GM18861 (cell line): ENCODE data around the gene MRGPRD.

Experiments
- ATAC-seq: cut with Tn5 transposase; IDR thresholded peaks from one replicate; pipeline ENCODE4 v1.9.1; 2021; ENCODE audit not compliant: unreplicated experiment

The MRGPRD gene

GRCh38 chr11:68970921-68971636, 9.7 kb downstream of the MRGPRD start:
- ATAC-seq = no peak

GRCh38 chr11:68969386-68969785, 11.4 kb downstream of the MRGPRD start:
- ATAC-seq = no peak

GRCh38 chr11:68968306-68969250, 12.2 kb downstream of the MRGPRD start:
- no peak for ATAC-seq

GRCh38 chr11:68966894-68967780, 13.6 kb downstream of the MRGPRD start:
- no peak for ATAC-seq

DNA sequence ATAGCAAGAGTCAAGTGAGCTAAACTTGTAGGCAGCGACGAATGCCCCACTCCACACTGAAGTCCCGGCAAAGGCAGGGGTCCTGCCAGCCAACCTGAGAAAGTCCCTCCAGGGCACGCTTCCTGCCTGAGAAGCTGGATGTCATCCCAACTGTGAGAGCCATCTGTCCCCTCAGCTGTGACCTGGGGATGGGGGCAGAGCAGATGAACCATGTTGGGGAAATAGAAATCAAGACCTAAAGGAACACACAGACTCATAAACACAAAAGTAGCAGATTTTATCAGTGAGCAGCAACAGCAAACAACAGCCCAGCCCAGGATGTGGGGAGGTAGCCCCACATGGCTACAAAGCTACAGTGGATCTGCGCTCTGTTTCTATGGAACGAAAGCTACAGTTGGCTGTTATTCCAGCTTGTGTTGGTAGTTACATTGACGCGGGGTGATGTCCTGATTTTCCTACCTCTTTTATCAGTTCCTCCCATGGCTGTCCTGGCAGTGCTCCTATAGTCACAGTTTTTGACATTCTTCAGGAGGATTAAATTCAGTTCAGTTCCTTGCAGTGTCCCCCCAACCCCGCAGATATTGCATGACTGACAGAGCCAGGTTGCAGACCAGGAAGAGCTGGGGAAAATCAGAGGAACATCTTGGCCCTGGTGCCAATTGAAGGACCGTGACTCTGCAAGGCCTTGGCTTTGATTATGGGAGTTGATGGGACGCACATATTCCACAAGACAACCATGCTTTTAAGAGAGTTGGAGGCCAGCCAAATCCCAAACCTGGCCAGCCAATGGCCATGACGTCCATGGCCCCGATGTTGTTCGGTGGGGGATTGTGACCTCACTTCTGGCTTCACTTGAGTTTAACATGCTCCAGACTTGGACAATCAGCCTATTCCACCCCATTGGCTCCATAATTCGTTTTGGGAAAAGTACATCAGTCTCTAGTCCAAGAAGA, 14.6 kb downstream of the MRGPRD start:
- no peak for ATAC-seq

DNA sequence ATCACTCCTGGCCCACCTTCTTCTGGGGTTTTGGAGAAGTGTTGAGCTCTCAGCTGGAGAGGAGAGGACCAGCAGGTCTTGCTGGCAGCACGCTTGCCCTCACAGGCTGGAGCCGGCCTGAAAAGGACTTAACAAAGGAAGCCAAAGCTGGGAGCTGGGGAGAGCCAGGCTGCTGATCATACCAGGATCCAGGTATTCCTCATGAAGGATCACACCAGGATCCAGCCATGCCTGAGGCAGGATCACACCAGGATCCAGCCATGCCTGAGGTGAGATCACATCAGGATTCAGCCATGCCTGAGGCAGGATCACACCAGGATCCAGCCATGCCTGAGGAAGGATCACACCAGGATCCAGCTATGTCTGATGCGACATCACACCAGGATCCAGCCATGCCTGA, 17.0 kb downstream of the MRGPRD start:
- ATAC-seq = no peak

DNA sequence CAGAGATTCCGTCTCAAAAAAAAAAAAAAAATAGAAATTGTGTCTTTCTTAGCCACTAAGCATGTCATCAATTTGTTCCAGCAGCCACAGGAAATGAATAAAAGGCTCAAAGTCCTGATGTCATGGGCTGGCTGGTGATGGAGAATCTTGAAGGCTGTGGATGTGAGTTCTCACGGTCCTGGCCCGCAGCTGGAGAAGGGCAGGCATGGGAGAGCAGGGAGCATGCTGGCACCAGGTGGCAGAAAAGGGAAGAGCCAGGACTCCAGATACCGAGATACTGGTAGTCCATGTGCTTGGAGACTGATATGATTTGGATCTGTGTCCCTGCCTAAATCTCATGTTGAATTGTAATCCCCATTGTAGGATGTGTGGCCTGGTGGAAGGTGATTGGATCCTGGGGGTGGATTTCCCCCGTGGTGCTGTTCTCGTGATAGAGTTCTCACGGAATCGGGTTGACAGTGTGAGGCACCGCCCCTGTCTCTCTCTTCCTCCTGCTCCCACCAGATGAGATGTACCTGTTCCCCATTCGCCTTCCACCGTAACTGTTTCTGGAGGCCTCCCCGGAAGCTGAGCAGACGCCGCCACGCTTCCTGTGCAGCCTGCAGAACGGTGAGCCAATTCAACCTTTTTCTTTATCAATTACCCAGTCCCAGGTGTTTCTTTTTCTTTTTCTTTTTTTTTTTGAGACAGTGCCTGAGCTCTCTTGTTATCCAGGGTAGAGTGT, 18.1 kb downstream of the MRGPRD start:
- no peak for ATAC-seq

DNA sequence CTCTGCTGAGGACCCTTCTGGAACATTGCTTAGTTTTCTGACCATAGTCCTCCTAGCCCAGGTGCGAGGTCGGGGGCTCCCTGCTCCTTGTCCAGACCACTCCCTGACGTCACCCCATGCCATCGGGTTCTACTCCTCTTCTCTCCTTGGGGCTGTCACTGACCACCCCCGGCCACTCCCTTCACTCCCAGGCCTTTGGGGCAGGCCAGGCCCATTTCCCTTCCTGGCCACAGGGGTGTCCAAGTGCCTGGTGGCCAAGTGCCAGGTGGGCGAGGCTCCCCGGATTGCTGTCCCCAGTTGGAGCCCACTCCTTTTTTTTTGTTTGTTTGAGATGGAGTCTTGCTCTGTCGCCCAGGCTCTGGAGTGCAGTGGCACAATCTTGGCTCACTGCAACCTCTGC, 19.5 kb downstream of the MRGPRD start:
- no peak for ATAC-seq

DNA sequence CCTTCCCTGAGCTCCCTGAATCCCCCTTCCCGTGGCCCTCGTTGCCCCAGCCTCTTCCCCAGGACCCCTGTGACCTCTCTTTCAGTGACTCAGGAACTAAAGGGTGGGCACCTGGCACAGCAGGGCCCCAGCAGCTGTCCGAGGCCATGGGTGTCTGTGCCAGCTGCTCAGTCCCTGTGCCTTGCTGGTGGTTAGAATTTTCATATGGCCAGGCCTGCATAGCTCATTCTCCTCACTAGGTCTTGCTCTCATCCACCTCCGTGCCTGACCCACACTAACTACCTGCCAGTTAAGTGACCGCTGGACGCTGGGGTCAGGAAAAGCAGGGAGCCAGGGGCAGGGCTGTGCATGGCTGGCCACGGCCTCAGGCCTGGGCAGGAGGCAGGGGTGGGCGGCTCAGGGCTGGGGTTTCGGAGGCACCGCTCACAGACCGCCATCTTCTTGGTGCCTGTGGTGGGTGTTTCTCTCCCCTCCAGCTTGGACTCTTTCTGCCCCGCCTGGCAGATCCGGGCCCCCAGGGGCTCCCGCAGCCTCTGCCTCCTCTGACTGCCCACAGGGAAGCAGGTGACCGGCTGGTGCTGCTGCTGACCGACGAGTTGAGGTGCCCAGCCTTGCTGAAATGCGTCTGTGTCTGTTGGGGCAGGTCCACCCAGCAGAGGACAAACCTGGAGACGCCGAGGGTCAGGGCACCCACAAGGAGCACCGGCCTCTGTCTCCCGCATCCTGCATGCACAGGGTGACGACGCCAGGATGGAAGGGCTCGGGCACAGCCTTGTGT, 20.3 kb downstream of the MRGPRD start:
- ATAC-seq = no peak

DNA sequence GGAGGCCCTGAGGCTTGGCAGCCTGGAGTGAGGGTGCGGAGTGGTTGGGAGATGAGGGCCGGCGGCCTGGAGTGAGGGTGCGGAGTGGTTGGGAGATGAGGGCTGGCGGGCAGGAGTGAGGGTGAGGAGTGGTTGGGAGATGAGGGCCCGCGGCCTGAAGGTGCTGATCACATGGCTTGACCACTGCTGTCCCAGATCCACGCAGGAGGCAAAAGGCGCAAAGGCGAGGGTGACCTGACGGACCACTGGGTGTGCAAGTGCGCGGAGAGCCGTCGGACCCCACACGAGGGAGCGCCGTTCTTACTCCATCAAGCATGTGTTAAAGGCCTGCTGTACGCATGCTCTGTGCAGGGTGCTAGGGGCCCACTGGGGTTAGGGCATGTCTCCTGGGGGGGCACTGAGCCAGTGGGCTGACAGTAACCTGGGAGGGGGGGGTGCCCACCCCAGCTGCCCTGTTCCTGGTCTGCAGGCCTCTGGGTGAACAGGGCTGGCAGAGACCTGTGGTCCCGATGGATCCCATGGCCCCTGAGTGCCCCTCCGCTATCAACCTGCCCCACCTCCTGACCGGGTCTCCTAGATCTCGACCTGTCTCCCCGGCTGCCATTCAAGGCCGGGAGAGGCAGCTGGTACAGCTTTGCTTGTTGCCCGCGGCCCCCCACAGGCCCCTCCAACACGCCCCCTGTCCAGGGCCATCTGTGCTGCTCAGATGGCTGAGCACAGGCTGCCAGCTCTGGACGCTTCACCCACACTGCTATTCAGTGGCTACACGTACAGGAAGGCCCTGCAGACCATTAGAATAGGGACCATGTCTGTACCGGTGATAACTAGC, 21.1 kb downstream of the MRGPRD start:
- no peak for ATAC-seq

DNA sequence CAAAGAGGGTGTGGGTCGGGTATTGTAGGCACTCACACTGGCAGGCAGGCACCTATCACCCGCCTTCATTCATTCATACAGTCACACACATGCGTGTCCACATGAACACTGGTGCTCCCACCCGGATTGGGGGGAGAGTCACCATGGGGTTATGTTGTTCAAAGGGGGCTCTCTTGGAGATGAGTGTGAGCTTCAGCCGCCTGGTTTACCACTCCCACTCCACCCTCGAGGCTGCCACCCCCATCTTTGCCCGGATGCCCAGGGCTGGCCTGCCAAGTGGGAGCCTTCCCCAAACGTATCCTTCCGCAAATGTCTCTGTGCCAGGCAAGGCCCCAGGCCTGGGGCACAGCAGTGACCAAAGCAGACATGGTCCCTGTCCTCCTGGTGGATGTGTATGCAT, 22.6 kb downstream of the MRGPRD start:
- no peak for ATAC-seq

- no peak for ATAC-seq
Observed at GRCh38 chr11:68956547-68957254, 24.1 kb downstream of the MRGPRD start.

DNA sequence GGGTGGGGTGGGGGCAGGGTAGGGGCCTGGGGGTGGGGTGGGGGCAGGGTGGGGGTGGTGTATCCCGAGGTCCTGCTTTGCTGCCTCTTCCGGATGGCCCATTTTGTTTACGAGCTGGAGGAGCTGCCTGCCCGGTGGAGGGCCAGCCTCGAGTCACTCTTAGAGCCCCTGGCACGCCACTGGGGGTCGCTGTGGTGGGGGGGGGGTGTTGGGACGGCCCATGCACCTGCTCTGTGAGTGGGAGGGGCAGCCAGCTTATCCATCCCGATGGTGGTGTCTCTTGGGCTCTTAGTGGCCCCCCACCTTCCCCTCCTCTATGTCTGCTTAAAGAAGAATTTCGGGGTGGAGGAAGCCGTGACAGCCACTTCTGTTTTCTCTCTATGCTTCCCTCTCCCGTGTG, 24.6 kb downstream of the MRGPRD start:
- ATAC-seq = no peak

DNA sequence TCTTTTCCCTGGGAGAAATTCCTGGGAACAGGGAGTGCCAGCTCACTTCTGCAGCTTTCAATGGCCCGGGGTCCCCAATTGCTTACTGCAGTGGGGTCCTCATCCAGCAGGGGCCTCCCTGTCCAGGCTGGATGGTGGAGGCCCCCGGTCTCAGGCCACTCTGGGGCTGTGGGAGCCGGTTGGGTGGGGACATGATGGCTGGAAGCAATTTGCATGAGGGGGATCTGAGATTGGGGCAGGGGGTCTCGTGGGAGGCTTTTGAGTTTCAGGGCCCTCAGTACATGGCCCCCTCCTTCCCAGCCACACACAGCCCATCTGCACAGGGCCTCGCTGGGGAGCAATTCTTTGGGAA, 25.2 kb downstream of the MRGPRD start:
- no peak for ATAC-seq

DNA sequence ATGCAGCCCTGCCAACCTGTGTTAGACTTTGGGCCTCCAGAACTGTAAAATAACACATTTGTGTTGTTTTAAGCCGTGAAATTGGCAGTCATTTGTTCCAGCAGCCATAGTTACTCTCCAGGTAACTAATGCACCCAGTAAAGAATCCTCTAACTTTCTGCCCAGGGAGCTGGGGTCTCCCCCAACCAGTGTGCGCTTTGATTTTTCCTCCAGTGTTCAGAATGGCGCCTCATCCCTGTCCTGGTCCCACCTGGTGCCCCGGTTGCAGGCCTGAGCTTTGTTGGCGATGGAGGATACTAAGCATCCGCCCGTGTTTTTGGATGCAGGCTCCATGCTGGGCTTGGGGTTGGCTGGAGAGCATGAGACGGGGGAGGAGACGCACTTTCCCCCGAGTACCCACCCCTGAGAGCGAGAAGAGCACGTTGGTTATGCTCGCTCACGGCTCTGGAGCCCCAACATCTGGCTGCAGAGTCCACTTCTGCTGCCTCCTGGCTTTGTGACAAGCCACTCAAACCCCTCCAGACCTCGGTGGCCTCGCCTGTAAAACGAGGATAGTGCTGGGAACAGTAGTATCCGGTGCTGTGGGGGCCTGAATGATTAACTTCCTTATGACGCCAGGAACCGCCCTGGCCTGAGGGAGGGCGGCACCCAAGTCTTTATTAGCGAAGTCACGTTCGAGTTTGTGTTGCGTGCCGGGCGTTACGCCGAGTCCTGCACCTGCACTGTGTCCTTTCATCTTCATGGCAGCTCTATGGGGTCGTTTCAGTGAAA, 25.8 kb downstream of the MRGPRD start:
- ATAC-seq = no peak

- ATAC-seq = no peak
Observed at GRCh38 chr11:68950762-68951161, 30.0 kb downstream of the MRGPRD start.

- ATAC-seq = no peak
Observed at GRCh38 chr11:68950270-68950669, 30.5 kb downstream of the MRGPRD start.
